Colonic mucosa (tissue), 4 donors: Measurements from ENCODE around the gene SUPT5H. TPM values are rescaled to one million over a fixed set of nuclear protein-coding genes. Genes with fewer than 3 reads are reported as not detected.

Source experiments
- DNase-seq: peaks from one replicate; pipeline ENCODE4 v3.0.0-alpha.2; 2020
- H3K27ac ChIP-seq: fragments of 200-600 bp; one replicate; pipeline ENCODE4 v1.8.0; 2021
- H3K27me3 ChIP-seq: fragments of 200-600 bp; one replicate; pipeline ENCODE4 v1.8.0; 2021
- H3K36me3 ChIP-seq: fragments of 200-600 bp; one replicate; pipeline ENCODE4 v1.8.0; 2021
- H3K4me1 ChIP-seq: fragments of 200-600 bp; one replicate; pipeline ENCODE4 v1.8.0; 2021; ENCODE audit warnings: mild to moderate bottlenecking
- H3K4me3 ChIP-seq: fragments of 200-600 bp; one replicate; pipeline ENCODE4 v1.8.0; 2021
- H3K9ac ChIP-seq, 2 donors: one replicate each; pipeline ENCODE4 v1.7.0; 2013; ENCODE audit warnings: control low read depth in 2 of 2, low read depth in 2 of 2, low read length in 2 of 2
- H3K9me3 ChIP-seq: fragments of 200-600 bp; one replicate; pipeline ENCODE4 v1.8.0; 2021
- CTCF ChIP-seq: fragments of 200-600 bp; IDR thresholded peaks from one replicate; pipeline ENCODE4 v1.8.0; 2022; ENCODE audit warnings: antibody characterized with exemption, mild to moderate bottlenecking
- intact Hi-C: fragments of 100-400 bp; cut with DNase I; formaldehyde crosslinking; loops from one replicate; pipeline ENCODE4 v1.14.1; 2022
- total RNA-seq, 2 donors: library from RNA; stranded (reverse); fragmentation: NEBNext Ultra II Directional in 1 of 2; extraction: Animal tissue kit (Norgen Biotek cat#: 25700) in 1 of 2; gene quantifications; one replicate each; pipeline ENCODE4 v1.2.1, GENCODE V29; 2021
- donor health status: healthy.
- donor health status: DM: no; HTN: no; CAD: no.
- donor health status: DM: no; HTN: no; CAD: no.

The SUPT5H gene
- total RNA-seq, 2 donors from 2014 or later = 76.6 to 123 TPM

- Histone ChIP-seq H3K4me1 (peaks cover 24% of the 10 kb centered on the region), H3K27me3 (no peaks in the 10 kb centered on the region), H3K9ac (peak overlapping the region; percentile 88 to 96), H3K4me3 (no peak overlapping the region), H3K27ac (peak overlapping the region; percentile 100), H3K36me3 (no peaks in the 10 kb centered on the region), H3K9me3 (no peaks in the 10 kb centered on the region)
- intact Hi-C loops = no loop called here
- no peak for TF ChIP-seq CTCF
- DNase-seq = no peak
Observed at GRCh38 chr19:39401070-39401548, 44.3 kb upstream of the SUPT5H start.

- peak overlapping the region; percentile 100 for H3K27ac ChIP-seq
- H3K36me3 ChIP-seq = no peaks in the 10 kb centered on the region
- TF ChIP-seq CTCF = no peak
- no peaks in the 10 kb centered on the region for H3K27me3 ChIP-seq
- peak; percentile 87 for DNase-seq
- peaks cover 24% of the 10 kb centered on the region for H3K4me1 ChIP-seq
- H3K9me3 ChIP-seq = no peaks in the 10 kb centered on the region
- intact Hi-C loops = no loop called here
- peak overlapping the region; percentile 88 to 96 for H3K9ac ChIP-seq
- no peak overlapping the region for H3K4me3 ChIP-seq
Observed at GRCh38 chr19:39401549-39402345, 43.6 kb upstream of the SUPT5H start.

GRCh38 chr19:39402346-39403300 is 42.8 kb upstream of the SUPT5H start:
- intact Hi-C loops = no loop called here
- no peaks in the 10 kb centered on the region for H3K27me3 ChIP-seq
- TF ChIP-seq CTCF = no peak
- peak overlapping the region; percentile 34 for H3K4me3 ChIP-seq
- H3K9ac ChIP-seq = peak overlapping the region; percentile 88 to 96
- H3K36me3 ChIP-seq = peaks cover 2% of the 10 kb centered on the region
- peak; percentile 93 for DNase-seq
- peak overlapping the region; percentile 100 for H3K27ac ChIP-seq
- no peaks in the 10 kb centered on the region for H3K9me3 ChIP-seq
- H3K4me1 ChIP-seq = peaks cover 24% of the 10 kb centered on the region

- no peaks in the 10 kb centered on the region for H3K27me3 ChIP-seq
- no peak for TF ChIP-seq CTCF
- peaks cover 10% of the 10 kb centered on the region for H3K36me3 ChIP-seq
- intact Hi-C loops = no loop called here
- H3K4me1 ChIP-seq = peaks cover 18% of the 10 kb centered on the region
- no peaks in the 10 kb centered on the region for H3K9me3 ChIP-seq
- peak; percentile 97 for DNase-seq
- H3K27ac ChIP-seq = peak overlapping the region; percentile 100
- peak overlapping the region; percentile 88 to 96 for H3K9ac ChIP-seq
- H3K4me3 ChIP-seq = peak overlapping the region; percentile 34
Observed at GRCh38 chr19:39403331-39404312, 41.8 kb upstream of the SUPT5H start.
